PC-9 (cell line): ENCODE results near the gene PTPRA.

ENCODE experiments used
- EZH2 ChIP-seq: fragments of 200-600 bp; sonication (generic); IDR thresholded peaks from 2 replicates; pipeline ENCODE4 v1.8.0; 2017; ENCODE audit warnings: antibody characterized with exemption, low read depth
- TF ChIP-seq, protein P1 (sequence below): fragments of 200-600 bp; sonication (generic); conservative IDR thresholded peaks from 2 replicates; pipeline ENCODE4 v1.6.1; 2017; ENCODE audit warnings: mixed run types, antibody characterized with exemption, mild to moderate bottlenecking, moderate library complexity

DNA sequence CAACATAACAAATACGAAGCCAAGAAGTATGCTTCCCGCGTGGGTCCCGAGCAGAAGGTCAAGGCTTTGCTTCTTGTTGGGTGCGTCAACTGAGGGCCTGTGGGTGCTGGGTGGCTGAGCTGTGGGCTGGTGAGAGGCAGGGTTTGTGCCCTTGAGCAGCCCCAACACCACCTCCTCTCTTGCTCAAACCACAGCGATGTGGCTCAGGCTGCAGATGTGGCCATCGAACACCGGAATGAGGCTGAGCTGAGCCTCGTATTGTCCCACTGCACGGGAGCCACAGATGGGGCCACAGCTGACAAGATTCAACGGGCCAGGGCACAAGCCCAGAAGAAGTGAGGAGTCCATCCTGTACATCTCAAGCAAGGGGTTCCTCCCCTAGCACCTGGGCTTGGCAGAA, 7.0 kb upstream of the PTPRA start:
- TF ChIP-seq, protein P1, sequence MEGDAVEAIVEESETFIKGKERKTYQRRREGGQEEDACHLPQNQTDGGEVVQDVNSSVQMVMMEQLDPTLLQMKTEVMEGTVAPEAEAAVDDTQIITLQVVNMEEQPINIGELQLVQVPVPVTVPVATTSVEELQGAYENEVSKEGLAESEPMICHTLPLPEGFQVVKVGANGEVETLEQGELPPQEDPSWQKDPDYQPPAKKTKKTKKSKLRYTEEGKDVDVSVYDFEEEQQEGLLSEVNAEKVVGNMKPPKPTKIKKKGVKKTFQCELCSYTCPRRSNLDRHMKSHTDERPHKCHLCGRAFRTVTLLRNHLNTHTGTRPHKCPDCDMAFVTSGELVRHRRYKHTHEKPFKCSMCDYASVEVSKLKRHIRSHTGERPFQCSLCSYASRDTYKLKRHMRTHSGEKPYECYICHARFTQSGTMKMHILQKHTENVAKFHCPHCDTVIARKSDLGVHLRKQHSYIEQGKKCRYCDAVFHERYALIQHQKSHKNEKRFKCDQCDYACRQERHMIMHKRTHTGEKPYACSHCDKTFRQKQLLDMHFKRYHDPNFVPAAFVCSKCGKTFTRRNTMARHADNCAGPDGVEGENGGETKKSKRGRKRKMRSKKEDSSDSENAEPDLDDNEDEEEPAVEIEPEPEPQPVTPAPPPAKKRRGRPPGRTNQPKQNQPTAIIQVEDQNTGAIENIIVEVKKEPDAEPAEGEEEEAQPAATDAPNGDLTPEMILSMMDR: no peak
- no peak for TF ChIP-seq EZH2
